ENCODE measurements around the gene FMOD.

DNA sequence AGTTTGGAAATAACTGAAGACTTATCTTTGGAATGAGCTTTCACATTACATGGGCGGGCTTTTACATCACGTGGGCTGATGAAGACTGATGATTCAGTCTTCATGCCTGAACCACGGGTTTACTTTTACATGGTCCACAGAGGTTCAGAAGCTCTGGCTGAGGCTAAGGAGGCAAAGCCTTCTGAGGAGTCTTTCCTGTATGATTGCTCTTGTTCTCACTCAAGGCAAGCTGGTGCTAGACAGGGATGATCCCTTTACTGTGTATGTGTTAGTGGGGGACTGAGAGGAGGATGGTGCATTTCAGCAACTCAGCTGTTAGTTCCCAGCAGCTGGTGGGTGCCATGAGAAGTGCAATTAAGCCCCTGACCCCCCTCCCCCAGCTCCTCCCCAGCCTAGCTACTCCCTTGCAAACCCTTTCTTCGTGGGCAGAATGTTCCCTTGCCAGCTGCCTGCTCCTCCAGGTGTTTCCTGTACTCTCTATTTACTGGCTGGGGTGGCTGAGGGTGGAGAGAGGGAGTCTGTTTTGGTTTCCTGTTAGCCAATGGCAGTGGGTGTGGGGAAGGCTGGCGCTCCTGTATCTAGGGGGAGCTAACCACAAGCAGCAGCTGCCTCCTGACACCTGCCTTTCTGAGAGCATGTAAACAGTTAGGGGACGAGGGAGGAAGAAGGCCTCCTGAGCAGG, 30.2 kb downstream of the FMOD start:
- TF ChIP-seq, protein P1, sequence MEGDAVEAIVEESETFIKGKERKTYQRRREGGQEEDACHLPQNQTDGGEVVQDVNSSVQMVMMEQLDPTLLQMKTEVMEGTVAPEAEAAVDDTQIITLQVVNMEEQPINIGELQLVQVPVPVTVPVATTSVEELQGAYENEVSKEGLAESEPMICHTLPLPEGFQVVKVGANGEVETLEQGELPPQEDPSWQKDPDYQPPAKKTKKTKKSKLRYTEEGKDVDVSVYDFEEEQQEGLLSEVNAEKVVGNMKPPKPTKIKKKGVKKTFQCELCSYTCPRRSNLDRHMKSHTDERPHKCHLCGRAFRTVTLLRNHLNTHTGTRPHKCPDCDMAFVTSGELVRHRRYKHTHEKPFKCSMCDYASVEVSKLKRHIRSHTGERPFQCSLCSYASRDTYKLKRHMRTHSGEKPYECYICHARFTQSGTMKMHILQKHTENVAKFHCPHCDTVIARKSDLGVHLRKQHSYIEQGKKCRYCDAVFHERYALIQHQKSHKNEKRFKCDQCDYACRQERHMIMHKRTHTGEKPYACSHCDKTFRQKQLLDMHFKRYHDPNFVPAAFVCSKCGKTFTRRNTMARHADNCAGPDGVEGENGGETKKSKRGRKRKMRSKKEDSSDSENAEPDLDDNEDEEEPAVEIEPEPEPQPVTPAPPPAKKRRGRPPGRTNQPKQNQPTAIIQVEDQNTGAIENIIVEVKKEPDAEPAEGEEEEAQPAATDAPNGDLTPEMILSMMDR (IDR thresholded peaks at IDR 0.05) = no peak
- TF ChIP-seq EZH2 (IDR thresholded peaks at IDR 0.05) = no peak

Measured in neural progenitor cell (in vitro differentiated cells).